ENCODE results near the gene USP54.

GRCh38 chr10:73590881-73591799 is at the start of gene USP54:
- TF ChIP-seq CTCF (IDR thresholded peaks at IDR 0.05; ENCODE audit: low read depth, low read length, missing input control), result no peak
- TF ChIP-seq YY1 (IDR thresholded peaks at IDR 0.05), result no peak
- no peak for TF ChIP-seq MAX (IDR thresholded peaks at IDR 0.05)
- TF ChIP-seq EGR1 (IDR thresholded peaks at IDR 0.05; ENCODE audit: low read depth in 2 of 2), result peak in 1 of 2 donors; percentile 9
- no peak for TF ChIP-seq RAD21 (IDR thresholded peaks at IDR 0.05)

Measured in liver (tissue), 3 donors.